ENCODE results near the gene USP36. TPM values are rescaled to one million over a fixed set of nuclear protein-coding genes. Genes with fewer than 3 reads are reported as not detected.
A peak's percentile ranks its signal among the peaks of the same experiment; 100 is the strongest.

The USP36 gene
- total RNA-seq, 1 donor from 2014 or later, result 107 TPM

DNA sequence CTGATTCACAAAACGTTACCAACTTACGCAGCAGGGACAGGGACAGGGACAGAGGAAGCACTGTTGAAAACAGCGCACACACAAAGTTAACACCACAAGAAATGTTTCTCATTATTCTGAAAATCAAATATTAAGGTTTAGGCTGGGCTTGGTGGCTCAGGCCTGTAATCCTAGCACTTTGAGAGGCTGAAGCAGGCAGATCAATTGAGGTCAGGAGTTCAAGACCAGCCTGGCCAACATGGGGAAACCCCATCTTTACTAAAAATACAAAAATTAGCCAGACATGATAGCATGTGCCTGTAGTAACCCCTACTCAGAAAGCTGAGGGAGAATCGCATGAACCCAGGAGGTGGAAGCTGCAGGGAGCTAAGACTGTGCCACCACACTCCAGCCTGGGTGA, 62.7 kb downstream of the USP36 start:
- intact Hi-C loops (cut with micrococcal nuclease), result loop anchor here (10.0 kb wide), 1 partner anchor 633 kb away; the partner anchor contains the start of gene C17orf99
- H3K4me1 Mint-ChIP-seq, result peaks cover 70% of the 10 kb centered on the region
- DNase-seq, result no peak
- ChIA-PET POLR2A (interaction anchor here (0.5 to 4.7 kb wide), 15 partner anchors 9 to 603 kb away, joined by 3 to 49 read pairs (median 6); no protein-coding TSS in a partner anchor), CTCF (no interaction called here)
- H3K27ac Mint-ChIP-seq, result peak overlapping the region; percentile 85
- H3K4me3 Mint-ChIP-seq, result peak overlapping the region; percentile 66
- TF ChIP-seq, protein P1, sequence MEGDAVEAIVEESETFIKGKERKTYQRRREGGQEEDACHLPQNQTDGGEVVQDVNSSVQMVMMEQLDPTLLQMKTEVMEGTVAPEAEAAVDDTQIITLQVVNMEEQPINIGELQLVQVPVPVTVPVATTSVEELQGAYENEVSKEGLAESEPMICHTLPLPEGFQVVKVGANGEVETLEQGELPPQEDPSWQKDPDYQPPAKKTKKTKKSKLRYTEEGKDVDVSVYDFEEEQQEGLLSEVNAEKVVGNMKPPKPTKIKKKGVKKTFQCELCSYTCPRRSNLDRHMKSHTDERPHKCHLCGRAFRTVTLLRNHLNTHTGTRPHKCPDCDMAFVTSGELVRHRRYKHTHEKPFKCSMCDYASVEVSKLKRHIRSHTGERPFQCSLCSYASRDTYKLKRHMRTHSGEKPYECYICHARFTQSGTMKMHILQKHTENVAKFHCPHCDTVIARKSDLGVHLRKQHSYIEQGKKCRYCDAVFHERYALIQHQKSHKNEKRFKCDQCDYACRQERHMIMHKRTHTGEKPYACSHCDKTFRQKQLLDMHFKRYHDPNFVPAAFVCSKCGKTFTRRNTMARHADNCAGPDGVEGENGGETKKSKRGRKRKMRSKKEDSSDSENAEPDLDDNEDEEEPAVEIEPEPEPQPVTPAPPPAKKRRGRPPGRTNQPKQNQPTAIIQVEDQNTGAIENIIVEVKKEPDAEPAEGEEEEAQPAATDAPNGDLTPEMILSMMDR (IDR thresholded peaks at IDR 0.05), result no peak
- no peak for ATAC-seq (ENCODE audit: low read depth)
- peaks cover 19% of the 10 kb centered on the region for H3K36me3 Mint-ChIP-seq (ENCODE audit: low read depth)
- H3K9me3 Mint-ChIP-seq, result no peaks in the 10 kb centered on the region
- no peaks in the 10 kb centered on the region for H3K27me3 Mint-ChIP-seq

DNA sequence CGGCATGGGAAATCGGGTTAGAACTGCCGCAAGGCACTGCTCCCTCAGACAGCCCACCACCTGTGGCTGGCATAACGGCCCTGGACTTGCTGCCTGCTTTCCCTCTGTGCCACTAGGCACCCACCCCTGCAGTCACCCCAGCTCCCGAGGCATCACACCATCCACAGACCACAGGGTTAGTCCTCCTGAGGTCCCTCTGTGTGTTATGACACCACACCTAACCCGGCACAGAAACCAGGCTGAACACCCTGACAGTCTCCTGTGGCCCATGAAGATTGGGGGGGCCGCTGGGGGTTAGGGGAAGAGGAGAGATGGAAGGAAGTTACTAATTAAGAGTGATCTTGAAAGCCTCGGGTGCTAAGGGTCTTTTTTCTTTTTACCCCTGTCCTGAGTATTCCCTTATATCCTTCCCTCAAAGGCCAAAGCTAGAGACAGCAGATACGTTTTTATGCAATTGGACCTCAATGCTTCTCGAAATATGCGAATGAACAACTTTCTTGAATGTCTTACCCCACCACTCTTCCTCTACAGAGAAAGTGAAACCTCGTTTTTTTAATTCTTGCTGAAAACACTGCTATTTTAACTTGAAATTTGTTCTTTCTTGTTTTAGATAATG, 65.5 kb downstream of the USP36 start:
- Mint-ChIP-seq H3K27me3 (no peaks in the 10 kb centered on the region), H3K4me3 (peak overlapping the region; percentile 88), H3K36me3 (ENCODE audit: low read depth) (peaks cover 22% of the 10 kb centered on the region), H3K9me3 (no peaks in the 10 kb centered on the region), H3K27ac (peak overlapping the region; percentile 97), H3K4me1 (peaks cover 85% of the 10 kb centered on the region)
- intact Hi-C loops (cut with micrococcal nuclease), result loop anchor here (1.0 to 10.0 kb wide), 4 partner anchors 16 to 630 kb away; partner anchors contain the start of gene C17orf99
- ATAC-seq (ENCODE audit: low read depth) (peak; percentile 56), DNase-seq (peak; percentile 57)
- ChIA-PET POLR2A (interaction anchor here (0.7 to 4.7 kb wide), 11 partner anchors 10 to 79 kb away, joined by 3 to 49 read pairs (median 4); no protein-coding TSS in a partner anchor), CTCF (interaction anchor here (0.9 to 1.6 kb wide), 2 partner anchors 26 to 29 kb away, joined by 4 read pairs; no protein-coding TSS in a partner anchor)
- TF ChIP-seq, protein P1 (IDR thresholded peaks at IDR 0.05), result no peak

DNA sequence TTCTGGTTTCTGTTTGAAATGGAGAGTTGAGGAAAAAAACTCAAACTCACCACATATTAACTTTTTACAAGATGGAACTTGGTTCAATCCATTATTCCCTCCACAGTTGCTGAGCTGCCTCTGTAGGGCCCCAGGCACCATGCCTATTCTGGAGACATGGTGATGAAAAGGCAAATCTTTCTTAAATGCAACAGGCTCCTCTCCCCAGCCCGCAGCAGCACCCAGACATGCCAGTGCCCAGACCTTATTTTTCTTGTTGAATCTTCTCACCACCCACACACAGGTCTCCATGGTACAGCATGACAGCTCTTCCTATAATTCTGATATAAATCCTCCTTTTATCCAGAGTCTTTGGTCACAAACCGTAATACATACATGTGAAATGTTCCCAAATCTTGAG, 66.2 kb downstream of the USP36 start:
- no peaks in the 10 kb centered on the region for H3K9me3 Mint-ChIP-seq
- DNase-seq (no peak), ATAC-seq (ENCODE audit: low read depth) (no peak)
- H3K4me3 Mint-ChIP-seq, result peak overlapping the region; percentile 88
- H3K36me3 Mint-ChIP-seq (ENCODE audit: low read depth), result peaks cover 16% of the 10 kb centered on the region
- POLR2A ChIA-PET, result interaction anchor here (0.6 to 4.7 kb wide), 9 partner anchors 9 to 78 kb away, joined by 3 to 49 read pairs (median 5); no protein-coding TSS in a partner anchor
- peak overlapping the region; percentile 97 for H3K27ac Mint-ChIP-seq
- H3K4me1 Mint-ChIP-seq, result peaks cover 79% of the 10 kb centered on the region
- intact Hi-C loops (cut with micrococcal nuclease), result loop anchor here (2.0 to 10.0 kb wide), 3 partner anchors 28 to 630 kb away; partner anchors contain the start of gene C17orf99
- TF ChIP-seq, protein P1 (IDR thresholded peaks at IDR 0.05), result no peak
- H3K27me3 Mint-ChIP-seq, result no peaks in the 10 kb centered on the region
- CTCF ChIA-PET, result interaction anchor here (0.9 to 1.6 kb wide), 2 partner anchors 25 to 28 kb away, joined by 4 read pairs; no protein-coding TSS in a partner anchor

DNA sequence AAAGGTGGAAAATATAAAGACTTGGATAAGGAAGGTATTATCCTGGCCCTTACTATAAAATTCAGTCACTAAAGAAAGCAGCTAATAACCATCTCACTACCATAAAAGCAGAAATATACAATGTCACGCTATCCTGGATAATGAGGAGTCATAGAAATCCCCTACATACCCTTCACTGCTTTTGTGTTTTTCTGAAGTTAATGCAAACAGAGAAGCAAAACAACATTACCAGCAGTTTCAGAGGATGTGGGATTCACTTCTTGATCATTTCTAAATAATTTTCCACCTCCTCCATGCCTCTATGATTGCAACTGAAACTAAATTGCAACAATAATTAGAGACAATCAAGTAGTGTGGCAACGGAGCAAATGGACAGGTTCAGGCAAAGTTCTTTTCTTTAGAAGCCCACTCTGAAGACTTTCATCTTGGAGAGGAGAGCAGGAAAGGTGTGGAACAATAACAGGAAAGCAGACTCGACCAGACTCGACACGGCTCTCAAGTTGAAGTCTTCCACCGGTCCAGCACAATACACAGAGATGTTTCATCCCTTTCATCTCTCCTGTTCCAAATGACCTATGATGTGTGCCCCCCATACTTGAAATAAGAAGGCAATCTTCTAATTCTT, 68.7 kb downstream of the USP36 start:
- peak; percentile 51 for ATAC-seq (ENCODE audit: low read depth)
- CTCF ChIA-PET, result interaction anchor here (1.0 kb wide), 1 partner anchor 55 kb away, joined by 3 read pairs; no protein-coding TSS in a partner anchor
- peaks cover 61% of the 10 kb centered on the region for H3K4me1 Mint-ChIP-seq

More for the DNA sequence above, 68.7 kb downstream of the USP36 start:
- Mint-ChIP-seq H3K27ac (peak overlapping the region; percentile 97), H3K36me3 (ENCODE audit: low read depth) (peaks cover 11% of the 10 kb centered on the region), H3K9me3 (no peaks in the 10 kb centered on the region), H3K27me3 (no peaks in the 10 kb centered on the region), H3K4me3 (peak overlapping the region; percentile 70)
- intact Hi-C loops (cut with micrococcal nuclease), result loop anchor here (1.0 to 10.0 kb wide), 3 partner anchors 8 to 627 kb away; partner anchors contain the start of gene C17orf99
- no peak for DNase-seq
- TF ChIP-seq, protein P1 (IDR thresholded peaks at IDR 0.05), result no peak
- POLR2A ChIA-PET, result interaction anchor here (0.6 to 7.2 kb wide), 12 partner anchors 8 to 66 kb away, joined by 3 to 46 read pairs (median 4); no protein-coding TSS in a partner anchor
